Thyroid gland (tissue), 4 donors: ENCODE results near the gene ADGRG6.

Source experiments
- CTCF ChIP-seq, 6 experiments: fragments of 200-600 bp in 3 of 6; fragments of 450-650 bp in 3 of 6; sonication (generic) in 3 of 6; IDR thresholded peaks; one replicate each; pipeline ENCODE4 v1.5.1; 2016 to 2019; ENCODE audit warnings: antibody characterized with exemption in 6 of 6, mild to moderate bottlenecking in 2 of 6, inconsistent platforms in 1 of 6, moderate library complexity in 1 of 6
- POLR2A ChIP-seq, 2 donors: fragments of 450-650 bp; IDR thresholded peaks; one replicate each; pipeline ENCODE4 v1.6.1; 2017; ENCODE audit warnings: antibody characterized with exemption in 2 of 2, mild to moderate bottlenecking in 2 of 2, moderate library complexity in 1 of 2

GRCh38 chr6:142356201-142356883, 54.5 kb downstream of the ADGRG6 start:
- no peak for TF ChIP-seq CTCF (IDR thresholded peaks at IDR 0.05)
- no peak for TF ChIP-seq POLR2A (IDR thresholded peaks at IDR 0.05)
